ENCODE results near the gene BLOC1S4. TPM values are rescaled to one million over a fixed set of nuclear protein-coding genes. Genes with fewer than 3 reads are reported as not detected.

The BLOC1S4 gene
- total RNA-seq, 2 donors from 2014 or later: 19.2 to 20.8 TPM

GRCh38 chr4:6727943-6728250 lies 11.9 kb downstream of the BLOC1S4 start:
- ATAC-seq (no peak), DNase-seq (no peak)
- H3K27me3 Mint-ChIP-seq: no peaks in the 10 kb centered on the region
- H3K4me1 Mint-ChIP-seq: peaks cover 4% of the 10 kb centered on the region
- no peaks in the 10 kb centered on the region for H3K36me3 Mint-ChIP-seq (ENCODE audit: low read depth)
- no peak overlapping the region for H3K4me3 Mint-ChIP-seq
- no peak overlapping the region for H3K27ac Mint-ChIP-seq
- no peaks in the 10 kb centered on the region for H3K9me3 ChIP-seq (ENCODE audit: control insufficient read depth, low read length, poor library complexity, severe bottlenecking)

DNA sequence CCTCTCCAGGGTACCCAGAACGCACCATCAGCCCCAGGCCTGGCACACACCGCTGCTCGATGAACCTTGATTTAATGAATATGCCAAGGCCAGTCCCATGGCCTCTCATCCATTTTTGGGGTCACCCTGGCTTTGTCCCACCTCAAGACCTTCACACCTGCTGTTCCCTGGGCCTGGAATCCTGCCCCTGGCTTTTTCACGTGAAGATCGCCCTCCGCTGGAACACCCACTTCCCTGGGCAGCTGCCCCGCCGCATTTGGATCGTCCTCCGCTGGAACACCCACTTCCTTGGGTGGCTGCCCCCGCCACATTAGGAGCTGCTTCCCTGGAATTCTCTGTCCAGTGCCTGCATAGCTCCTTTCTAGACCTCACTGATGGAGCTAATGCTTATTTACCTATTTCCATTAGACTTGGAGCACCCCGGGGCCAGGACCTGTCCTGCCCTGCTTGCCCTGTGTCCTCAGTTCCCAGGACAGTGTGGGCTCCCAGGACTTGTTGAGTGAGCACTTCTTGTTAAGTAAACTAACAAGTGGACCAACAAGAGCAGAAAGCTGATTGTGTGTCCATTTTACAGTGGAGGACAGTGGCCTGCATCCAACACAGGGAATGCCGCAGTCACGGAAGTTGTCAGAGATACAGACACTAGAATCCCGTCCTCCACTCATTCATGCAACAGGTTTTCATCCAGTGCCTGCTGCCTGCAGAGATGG lies 12.5 kb downstream of the BLOC1S4 start:
- no peak overlapping the region for H3K4me3 Mint-ChIP-seq
- no peak overlapping the region for H3K27ac Mint-ChIP-seq
- DNase-seq (no peak), ATAC-seq (no peak)
- H3K27me3 Mint-ChIP-seq: no peaks in the 10 kb centered on the region
- no peaks in the 10 kb centered on the region for H3K36me3 Mint-ChIP-seq (ENCODE audit: low read depth)
- peaks cover 4% of the 10 kb centered on the region for H3K4me1 Mint-ChIP-seq
- H3K9me3 ChIP-seq (ENCODE audit: control insufficient read depth, low read length, poor library complexity, severe bottlenecking): no peaks in the 10 kb centered on the region

DNA sequence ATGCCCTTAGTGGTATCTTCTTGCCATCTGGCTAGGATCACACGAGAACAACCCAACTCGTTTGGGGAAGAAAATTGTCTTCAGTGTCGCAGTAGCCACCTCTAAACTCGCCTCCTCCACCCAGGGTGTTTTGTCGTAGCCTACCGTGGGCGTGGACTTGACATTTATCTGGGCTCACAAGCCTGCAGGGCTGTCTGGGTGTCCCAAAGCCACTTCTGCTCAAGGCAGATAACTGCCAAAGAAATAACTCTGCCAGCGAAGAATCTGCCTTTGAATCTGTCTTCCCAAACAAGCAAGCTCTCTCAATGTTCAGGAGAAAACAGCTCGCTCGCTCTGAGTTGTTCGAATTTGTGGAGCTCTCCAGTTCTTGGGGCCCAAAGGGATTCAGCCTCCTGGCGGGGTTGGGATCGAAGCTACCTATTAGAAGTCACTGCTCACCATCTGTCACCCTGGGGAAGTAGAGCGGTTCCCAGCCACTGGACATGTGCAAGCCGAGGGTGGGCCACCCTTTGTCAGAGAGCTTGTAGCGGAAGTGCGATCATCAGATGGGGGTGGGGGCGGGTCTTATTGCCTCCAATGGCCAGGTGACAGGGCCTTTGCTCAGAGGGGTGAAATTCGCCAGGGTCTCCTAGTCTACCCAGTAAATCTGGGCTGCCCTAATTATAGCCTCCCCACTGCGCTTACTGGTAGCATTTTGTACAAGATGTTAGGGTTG lies 14.8 kb downstream of the BLOC1S4 start:
- H3K27me3 Mint-ChIP-seq: peaks cover 14% of the 10 kb centered on the region
- H3K4me1 Mint-ChIP-seq: peaks cover 4% of the 10 kb centered on the region
- no peak for ATAC-seq
- DNase-seq: no peak
- H3K36me3 Mint-ChIP-seq (ENCODE audit: low read depth): no peaks in the 10 kb centered on the region
- H3K9me3 ChIP-seq (ENCODE audit: control insufficient read depth, low read length, poor library complexity, severe bottlenecking): no peaks in the 10 kb centered on the region
- no peak overlapping the region for H3K4me3 Mint-ChIP-seq
- H3K27ac Mint-ChIP-seq: no peak overlapping the region

- Mint-ChIP-seq H3K27ac (no peak overlapping the region), H3K36me3 (ENCODE audit: low read depth) (no peaks in the 10 kb centered on the region), H3K4me1 (peaks cover 4% of the 10 kb centered on the region), H3K4me3 (no peak overlapping the region), H3K27me3 (peaks cover 14% of the 10 kb centered on the region)
- no peaks in the 10 kb centered on the region for H3K9me3 ChIP-seq (ENCODE audit: control insufficient read depth, low read length, poor library complexity, severe bottlenecking)
- ATAC-seq: no peak
- DNase-seq: no peak
Measured at GRCh38 chr4:6731318-6731675, 15.3 kb downstream of the BLOC1S4 start.

DNA sequence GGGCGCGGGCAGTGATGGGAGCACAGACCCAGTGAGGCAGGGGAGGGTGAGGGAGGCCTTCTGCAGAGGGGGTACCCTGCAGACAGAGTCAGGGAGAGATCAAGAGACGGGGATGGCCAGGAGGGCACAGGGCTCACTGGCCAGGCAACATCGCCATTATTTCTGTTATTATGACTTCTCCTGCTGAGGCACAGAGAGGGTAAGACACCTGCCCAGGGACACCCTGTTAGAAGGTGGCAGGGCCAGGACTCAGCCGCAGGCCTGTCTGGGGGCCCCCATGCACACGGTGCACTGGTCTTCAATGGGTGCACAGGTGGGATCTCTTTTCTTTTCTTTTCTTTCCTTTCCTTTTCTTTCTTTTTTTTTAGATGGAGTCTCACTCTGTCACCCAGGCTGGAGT lies 15.8 kb downstream of the BLOC1S4 start:
- Mint-ChIP-seq H3K36me3 (ENCODE audit: low read depth) (no peaks in the 10 kb centered on the region), H3K4me3 (no peak overlapping the region), H3K4me1 (peaks cover 4% of the 10 kb centered on the region), H3K27me3 (peaks cover 14% of the 10 kb centered on the region), H3K27ac (no peak overlapping the region)
- DNase-seq: no peak
- ATAC-seq: no peak
- H3K9me3 ChIP-seq (ENCODE audit: control insufficient read depth, low read length, poor library complexity, severe bottlenecking): no peaks in the 10 kb centered on the region

DNA sequence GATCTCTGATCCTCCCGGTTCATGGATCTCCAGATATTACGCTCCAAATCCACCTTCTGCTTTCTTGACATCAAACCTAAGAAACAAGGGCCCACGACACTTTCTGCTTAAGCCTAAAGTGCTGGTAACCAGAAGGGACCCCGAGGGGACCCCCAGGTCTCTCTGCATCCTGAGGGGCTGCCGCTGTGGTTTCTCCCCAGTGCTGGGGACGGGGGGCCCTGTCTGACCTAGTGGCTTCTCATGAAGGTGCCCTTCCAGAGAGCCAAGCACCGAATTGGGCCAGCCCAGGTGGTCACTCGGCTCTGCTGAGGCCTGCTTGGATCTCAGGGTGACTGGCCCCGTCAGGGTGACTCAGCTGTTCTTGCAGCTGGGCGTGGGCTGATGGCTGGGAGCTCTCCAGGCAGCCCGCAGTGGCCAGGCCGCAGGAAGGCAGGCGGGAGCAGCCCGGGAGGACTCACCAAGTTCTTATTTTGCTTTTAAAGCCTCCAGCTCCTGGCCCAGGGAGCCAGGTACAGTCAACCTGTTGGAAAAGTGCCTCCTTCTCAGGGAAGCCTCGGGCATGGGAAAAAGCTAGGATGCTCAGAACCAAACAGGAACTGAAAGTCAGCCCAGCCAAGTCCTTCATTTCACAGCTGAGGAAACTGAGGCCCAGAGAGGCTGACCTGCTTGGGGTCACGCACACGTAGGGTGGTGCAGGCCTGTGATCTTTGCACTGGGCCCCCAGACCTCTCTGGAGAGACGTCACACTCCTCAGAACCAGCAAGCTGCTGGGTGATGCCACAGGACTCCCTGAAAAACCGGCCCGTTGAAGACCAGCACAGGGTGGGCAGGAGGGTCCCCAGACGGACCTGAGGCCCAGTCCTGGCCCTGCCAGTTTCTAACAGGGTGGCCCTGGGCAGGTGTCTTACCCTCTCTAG lies 16.7 kb downstream of the BLOC1S4 start:
- H3K27me3 Mint-ChIP-seq: peaks cover 17% of the 10 kb centered on the region
- no peak overlapping the region for H3K4me3 Mint-ChIP-seq

DNA sequence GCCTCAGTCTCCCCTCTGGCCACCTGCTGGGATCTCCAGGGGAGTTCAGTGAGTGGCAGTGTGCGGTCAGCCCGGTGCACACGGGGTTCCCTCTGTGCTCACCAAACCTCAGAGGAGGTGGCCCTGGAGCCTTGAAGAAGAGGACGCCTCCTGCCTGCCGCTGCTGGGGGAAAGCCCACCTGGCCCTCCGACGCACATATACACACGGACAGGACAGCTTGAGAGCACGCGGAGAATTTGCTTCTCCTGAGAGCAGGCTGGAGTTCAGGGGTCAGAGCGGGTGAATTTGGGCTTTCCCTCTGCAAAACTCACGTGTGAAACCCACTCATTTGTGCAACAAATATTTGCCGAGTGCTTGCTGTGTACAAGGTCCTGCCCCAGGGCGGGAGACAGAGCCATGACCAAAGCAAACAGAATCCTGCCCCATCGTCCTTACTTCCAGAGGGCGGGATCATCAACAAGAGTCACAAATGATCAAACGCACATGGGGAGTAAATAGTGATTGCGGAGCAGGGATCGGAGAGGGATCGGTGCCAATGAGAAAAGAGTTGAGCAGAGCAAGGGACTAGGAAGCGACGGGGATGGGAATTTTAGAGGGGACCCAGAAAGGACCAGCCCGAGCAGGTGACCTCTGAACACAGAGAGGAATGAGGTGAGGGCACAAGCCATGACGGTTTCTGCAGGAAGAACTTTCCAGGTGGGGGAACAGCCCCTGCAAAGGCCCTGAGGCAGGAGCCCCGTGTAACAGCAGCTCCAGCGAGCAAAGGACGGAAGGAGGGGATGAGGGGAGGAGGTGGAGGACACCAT lies 17.6 kb downstream of the BLOC1S4 start:
- no peaks in the 10 kb centered on the region for H3K36me3 Mint-ChIP-seq (ENCODE audit: low read depth)
- no peak overlapping the region for H3K4me3 Mint-ChIP-seq
- ATAC-seq (no peak), DNase-seq (no peak)
- no peaks in the 10 kb centered on the region for H3K9me3 ChIP-seq (ENCODE audit: control insufficient read depth, low read length, poor library complexity, severe bottlenecking)
- no peak overlapping the region for H3K27ac Mint-ChIP-seq
- H3K27me3 Mint-ChIP-seq: peaks cover 21% of the 10 kb centered on the region
- no peaks in the 10 kb centered on the region for H3K4me1 Mint-ChIP-seq

More for the DNA sequence above, 16.7 kb downstream of the BLOC1S4 start:
- Mint-ChIP-seq H3K4me1 (peaks cover 4% of the 10 kb centered on the region), H3K27ac (no peak overlapping the region), H3K36me3 (ENCODE audit: low read depth) (no peaks in the 10 kb centered on the region)
- ATAC-seq: no peak
- no peak for DNase-seq
- H3K9me3 ChIP-seq (ENCODE audit: control insufficient read depth, low read length, poor library complexity, severe bottlenecking): no peaks in the 10 kb centered on the region

DNA sequence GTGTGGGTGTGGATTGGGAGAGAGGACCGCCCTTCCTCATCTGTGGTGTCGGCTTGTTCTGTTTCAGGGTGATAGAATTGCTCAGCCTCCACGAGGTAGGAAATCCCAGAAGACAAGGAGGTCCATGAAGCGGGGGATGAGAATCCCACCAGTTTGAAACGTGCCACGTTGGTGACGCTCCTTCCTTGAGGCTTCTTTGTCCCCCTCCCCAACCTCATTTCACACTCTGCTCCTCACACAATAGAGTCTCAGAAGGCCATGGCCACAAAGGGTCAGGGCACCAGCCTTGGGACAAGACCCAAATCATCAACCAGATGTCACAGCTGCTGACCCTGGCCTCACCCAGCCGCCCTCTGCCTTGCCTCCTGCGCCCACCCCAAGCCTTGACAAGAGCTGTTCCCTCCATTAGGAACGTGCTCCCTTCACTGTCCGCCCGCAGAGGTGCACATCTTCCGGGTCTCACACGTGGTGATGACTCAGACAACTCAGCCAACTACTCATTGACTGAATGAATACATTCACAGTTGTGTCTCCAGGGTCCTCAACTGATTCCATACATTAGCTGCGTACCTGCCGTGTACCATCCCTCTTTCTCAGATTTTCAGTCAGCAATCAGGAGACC lies 18.3 kb downstream of the BLOC1S4 start:
- Mint-ChIP-seq H3K4me1 (no peaks in the 10 kb centered on the region), H3K4me3 (no peak overlapping the region), H3K27me3 (peaks cover 21% of the 10 kb centered on the region), H3K36me3 (ENCODE audit: low read depth) (no peaks in the 10 kb centered on the region), H3K27ac (no peak overlapping the region)
- ATAC-seq (no peak), DNase-seq (no peak)
- H3K9me3 ChIP-seq (ENCODE audit: control insufficient read depth, low read length, poor library complexity, severe bottlenecking): no peaks in the 10 kb centered on the region

GRCh38 chr4:6739920-6740319 lies 23.9 kb downstream of the BLOC1S4 start:
- H3K4me1 Mint-ChIP-seq: peaks cover 6% of the 10 kb centered on the region
- peaks cover 15% of the 10 kb centered on the region for H3K27me3 Mint-ChIP-seq
- no peak overlapping the region for H3K27ac Mint-ChIP-seq
- no peak for DNase-seq
- H3K9me3 ChIP-seq (ENCODE audit: control insufficient read depth, low read length, poor library complexity, severe bottlenecking): no peaks in the 10 kb centered on the region
- ATAC-seq: no peak
- no peak overlapping the region for H3K4me3 Mint-ChIP-seq
- H3K36me3 Mint-ChIP-seq (ENCODE audit: low read depth): peaks cover 3% of the 10 kb centered on the region

GRCh38 chr4:6740347-6740746 lies 24.4 kb downstream of the BLOC1S4 start:
- Mint-ChIP-seq H3K4me3 (no peak overlapping the region), H3K4me1 (peaks cover 6% of the 10 kb centered on the region), H3K27me3 (peaks cover 18% of the 10 kb centered on the region), H3K27ac (no peak overlapping the region), H3K36me3 (ENCODE audit: low read depth) (peaks cover 4% of the 10 kb centered on the region)
- no peak for DNase-seq
- no peak for ATAC-seq
- H3K9me3 ChIP-seq (ENCODE audit: control insufficient read depth, low read length, poor library complexity, severe bottlenecking): no peaks in the 10 kb centered on the region

DNA sequence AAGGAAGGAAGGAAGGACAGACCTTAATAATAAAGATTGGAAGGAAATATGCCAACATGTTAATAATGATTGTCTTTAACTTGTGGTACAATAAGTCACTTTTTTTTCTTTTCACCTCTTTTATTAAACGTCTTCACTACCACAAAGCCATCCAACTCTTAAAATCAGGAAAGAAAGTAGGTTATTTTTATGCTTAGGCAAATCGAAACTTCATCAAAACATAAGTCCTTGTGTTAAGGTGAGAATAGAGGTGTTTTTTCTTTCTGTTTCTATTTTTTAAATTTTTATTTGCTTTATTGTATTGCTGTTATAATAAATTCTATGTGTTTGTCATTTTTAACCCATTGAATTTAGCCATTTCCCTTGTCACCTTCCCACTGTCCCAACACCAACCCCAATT lies 26.5 kb downstream of the BLOC1S4 start:
- H3K36me3 Mint-ChIP-seq (ENCODE audit: low read depth): peaks cover 4% of the 10 kb centered on the region
- no peak for ATAC-seq
- H3K4me1 Mint-ChIP-seq: peaks cover 6% of the 10 kb centered on the region

DNA sequence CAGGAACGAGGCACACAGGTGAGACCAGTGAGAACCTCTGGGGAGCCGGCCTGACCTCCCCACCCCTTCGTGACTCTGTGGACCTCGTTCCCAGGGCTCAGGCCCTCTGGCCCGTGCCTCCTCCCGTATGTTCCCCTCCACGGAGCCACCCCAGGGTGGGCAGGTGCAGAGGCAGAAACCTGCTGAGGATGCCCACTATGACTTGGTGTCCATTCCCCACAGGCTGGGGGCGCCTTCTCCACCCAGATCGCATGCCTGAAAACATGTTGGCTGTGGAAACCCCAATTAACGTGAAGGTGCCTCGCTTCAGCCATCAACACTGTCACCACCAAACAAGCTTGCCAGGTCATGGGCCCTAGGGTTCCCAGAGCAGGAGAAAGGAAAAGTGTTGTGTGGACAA lies 27.0 kb downstream of the BLOC1S4 start:
- peaks cover 4% of the 10 kb centered on the region for H3K36me3 Mint-ChIP-seq (ENCODE audit: low read depth)
- H3K4me1 Mint-ChIP-seq: peaks cover 6% of the 10 kb centered on the region
- ATAC-seq (no peak), DNase-seq (no peak)
- peaks cover 17% of the 10 kb centered on the region for H3K27me3 Mint-ChIP-seq
- no peak overlapping the region for H3K27ac Mint-ChIP-seq
- H3K4me3 Mint-ChIP-seq: no peak overlapping the region
- no peaks in the 10 kb centered on the region for H3K9me3 ChIP-seq (ENCODE audit: control insufficient read depth, low read length, poor library complexity, severe bottlenecking)

More for the DNA sequence above, 26.5 kb downstream of the BLOC1S4 start:
- H3K27ac Mint-ChIP-seq: no peak overlapping the region
- DNase-seq: no peak
- no peak overlapping the region for H3K4me3 Mint-ChIP-seq
- no peaks in the 10 kb centered on the region for H3K9me3 ChIP-seq (ENCODE audit: control insufficient read depth, low read length, poor library complexity, severe bottlenecking)
- H3K27me3 Mint-ChIP-seq: peaks cover 22% of the 10 kb centered on the region

Measured in T-helper 17 cell (primary cell).